GM21825 (cell line): ENCODE data around the gene ADAMTS6.

Source experiments
- ATAC-seq: cut with Tn5 transposase; IDR thresholded peaks from one replicate; pipeline ENCODE4 v1.9.1; 2021; ENCODE audit warnings: mild to moderate bottlenecking, moderate library complexity; ENCODE audit not compliant: unreplicated experiment

ADAMTS6 gene

DNA sequence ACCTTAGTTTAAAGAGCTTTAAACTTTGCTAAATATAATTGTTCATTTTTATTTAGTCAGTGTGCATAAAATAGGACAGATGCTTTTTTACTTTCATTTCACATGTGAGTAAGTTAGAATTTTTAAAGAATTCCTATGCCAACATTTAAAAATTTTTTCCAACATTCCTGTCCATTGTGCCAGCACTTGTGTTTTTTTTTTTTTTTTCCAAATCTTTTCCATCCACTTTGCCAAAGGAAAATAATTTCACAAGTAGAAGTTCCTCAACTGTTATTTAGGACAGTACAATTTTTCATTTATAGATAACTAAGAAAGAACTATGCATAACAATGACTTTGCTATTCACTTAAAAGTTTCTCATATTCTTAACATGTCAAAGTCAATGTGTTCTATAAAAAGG, 189.5 kb downstream of the ADAMTS6 start:
- no peak for ATAC-seq

DNA sequence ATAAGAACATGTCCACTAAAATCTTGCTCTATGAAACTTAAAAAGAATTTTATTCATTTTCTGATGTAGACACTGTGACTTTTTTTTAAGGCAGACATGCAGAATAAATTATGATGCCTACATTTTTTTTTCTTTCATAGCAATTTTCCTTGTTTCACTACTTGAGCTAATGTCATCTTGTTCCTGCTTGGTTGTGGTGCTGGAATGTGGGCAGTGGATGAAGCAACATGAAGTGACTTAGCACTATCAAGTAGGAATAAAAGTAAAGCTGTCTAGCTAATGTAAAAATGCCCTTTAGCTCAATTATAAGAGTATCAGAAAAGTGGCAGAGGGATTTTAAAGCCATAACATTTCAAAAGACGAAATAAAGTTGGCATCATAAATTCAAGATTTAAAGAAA, 191.0 kb downstream of the ADAMTS6 start:
- no peak for ATAC-seq

DNA sequence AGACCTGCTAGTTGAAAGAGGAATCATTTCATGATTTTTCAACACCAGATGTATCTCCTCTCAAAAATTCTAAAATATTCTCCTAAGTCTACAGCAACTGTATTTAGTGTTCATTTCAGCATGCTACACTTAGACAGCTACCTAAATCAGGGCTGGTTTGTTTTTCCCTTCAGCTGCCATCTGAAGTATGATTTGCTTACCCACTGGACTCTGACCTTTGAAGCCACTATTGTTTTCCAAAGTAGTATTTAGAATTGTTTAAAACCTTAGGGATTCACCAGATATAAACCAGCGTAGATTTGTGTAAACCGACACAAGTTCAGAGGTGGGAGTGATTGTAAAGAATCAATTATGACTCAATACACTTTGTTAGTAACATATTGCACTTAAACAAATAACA, 193.1 kb downstream of the ADAMTS6 start:
- ATAC-seq, result no peak

DNA sequence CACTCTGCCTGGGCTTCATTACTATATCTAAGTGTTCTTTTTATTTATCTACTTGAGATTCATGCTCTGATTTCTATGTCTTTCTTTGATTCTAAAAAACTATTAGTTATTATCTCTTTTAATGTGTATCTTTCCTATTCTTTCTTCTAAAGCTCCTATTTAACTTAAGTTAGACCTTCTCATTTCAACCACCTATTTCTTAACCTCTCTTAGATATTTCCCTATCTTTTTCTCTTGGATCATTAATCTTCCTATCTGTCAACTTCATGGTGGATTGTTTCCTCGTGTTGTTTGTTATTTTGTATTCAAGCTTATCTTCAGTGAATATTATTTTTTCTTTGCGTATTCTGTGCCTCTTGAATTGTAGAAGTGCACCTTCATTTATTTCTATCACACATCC, 202.1 kb downstream of the ADAMTS6 start:
- no peak for ATAC-seq

DNA sequence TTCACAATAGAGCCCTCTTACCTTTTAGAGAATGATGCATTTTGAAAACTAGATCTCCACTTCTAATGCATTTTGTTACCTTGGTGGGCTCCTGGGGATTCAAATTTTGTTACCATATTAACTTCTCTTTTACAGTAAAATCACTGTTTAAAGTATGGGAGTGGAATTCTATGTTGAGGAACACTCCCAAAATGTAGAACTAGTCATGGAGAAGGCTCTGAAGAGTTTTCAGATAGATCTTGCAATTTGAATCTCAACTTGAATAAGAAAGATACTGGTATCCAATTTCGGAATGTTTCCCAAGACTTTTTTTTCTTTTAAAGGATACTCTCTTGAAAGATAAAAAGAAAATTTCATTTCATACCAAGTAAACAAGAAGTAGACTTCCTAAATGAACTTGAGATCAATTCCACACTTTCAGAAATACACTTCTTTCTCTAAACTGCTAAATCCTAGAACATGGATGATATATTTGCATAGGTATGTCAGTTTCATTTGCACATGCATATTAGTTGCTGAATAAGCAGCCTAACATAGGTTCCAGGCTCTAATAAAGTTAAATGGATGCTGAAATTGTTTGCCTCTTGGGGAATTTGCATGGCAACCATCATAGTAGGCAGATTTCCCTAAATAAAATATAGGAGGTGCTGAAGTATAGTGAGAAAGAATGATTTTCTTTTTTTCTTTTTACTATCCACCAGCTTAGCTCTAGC, 205.4 kb downstream of the ADAMTS6 start:
- ATAC-seq, result no peak

DNA sequence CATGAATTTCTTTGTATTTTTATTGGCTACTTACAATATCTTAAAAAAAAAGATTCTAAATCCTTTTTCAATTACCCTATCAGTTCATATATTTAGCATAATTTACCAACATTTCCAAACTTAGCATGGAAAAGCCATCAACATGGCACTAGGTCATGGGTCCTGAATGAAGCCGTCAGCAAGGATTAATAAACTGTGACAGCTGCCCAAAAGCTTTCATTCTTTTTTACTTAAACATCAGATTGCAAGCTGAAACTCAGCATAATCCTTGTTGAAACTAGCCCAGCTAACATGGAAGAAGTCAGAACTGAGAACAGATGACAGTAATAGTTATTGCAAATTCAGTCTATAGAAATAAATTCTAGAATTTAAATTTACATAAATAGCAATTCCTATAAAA, 209.8 kb downstream of the ADAMTS6 start:
- no peak for ATAC-seq

DNA sequence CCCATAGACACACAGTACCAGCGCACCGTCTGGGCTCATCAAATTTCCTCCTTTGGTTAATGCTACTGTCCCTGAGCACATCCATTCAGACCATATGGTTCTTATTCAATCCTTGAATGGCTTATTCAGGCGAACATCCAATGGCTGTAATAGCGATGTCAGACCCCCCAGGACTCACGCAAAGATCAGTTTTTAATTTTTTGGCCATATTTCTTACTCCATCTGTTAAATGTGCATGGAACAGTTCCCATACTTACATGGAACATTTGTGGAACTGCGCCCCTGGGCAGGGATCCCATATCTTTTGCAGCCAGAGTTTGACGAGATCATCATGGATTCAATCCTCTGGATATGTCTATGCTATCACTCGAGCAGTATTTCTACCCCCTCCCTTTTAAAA, 213.2 kb downstream of the ADAMTS6 start:
- ATAC-seq, result no peak

DNA sequence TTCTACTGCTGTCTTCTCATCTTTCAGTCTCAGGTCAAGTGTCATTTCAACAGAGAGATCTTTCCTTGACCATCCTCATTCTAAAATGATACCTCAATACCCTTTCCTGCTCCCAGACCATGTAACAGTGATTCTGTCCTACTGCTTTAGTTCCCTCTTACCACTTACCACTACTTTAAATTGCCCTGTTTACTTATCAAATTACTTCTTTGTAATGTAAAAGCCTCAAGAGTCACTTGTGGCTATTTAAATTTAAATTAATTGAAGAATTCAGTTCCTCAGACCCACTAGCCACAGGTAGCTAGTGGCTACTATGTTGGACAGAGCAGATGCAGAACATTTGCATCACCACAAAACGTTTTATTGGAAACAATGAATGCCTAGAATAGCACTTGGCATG, 217.3 kb downstream of the ADAMTS6 start:
- ATAC-seq, result no peak

DNA sequence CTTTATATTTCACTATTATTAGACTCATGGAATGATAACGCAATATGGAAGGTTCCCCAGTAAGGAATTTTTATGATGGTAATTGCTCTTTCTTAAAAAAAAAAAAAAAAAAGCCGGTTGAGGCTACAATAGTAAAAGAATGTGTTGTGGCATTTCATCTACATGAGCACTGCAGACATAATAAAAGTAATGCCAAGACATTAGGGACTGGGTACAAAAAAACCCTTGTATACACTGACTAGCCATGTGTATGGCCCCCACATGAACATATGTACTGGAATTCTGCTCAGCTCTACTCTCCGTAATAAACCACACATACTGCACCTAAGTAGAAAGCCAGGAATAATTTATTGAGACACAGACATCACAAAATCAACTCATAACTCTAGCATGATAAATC, 218.4 kb downstream of the ADAMTS6 start:
- ATAC-seq, result no peak

DNA sequence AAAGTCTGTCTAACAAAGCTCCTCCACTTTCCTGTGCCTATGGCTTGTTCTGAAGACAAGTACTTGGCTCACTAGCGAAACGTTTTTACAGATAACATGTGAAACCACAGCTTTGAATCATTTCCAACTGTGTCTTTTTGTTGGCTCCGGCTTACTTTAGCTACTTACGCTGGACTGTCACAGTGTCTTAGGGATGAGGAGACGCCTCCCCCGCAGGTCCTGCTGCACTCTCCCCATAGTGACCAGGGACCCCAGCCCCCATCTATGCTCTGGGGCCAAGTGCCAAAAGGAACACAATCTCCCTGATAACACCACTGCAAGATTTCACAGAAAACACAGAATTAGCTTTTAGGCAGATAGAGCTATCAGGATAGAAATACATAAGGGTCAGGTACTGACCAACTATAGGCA, 219.1 kb downstream of the ADAMTS6 start:
- no peak for ATAC-seq

DNA sequence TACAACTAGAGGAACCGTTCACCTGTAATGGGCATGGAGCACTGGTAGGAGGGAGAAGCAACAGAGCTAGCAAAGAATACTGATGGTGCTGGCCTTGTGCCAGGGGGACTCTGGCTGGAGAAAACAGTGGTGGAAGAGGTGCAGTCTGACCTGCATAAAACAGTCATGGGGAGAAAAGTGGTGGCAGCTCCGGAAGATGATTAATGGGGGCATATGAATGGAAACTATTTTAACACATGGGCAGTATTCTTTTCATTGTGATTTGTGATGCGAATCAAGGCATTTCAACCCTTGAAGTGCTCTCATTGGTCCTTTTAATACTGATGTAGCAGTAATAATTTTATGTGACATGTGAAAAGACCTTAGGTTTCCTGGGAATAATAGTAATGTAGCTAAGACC, 219.6 kb downstream of the ADAMTS6 start:
- ATAC-seq, result no peak

DNA sequence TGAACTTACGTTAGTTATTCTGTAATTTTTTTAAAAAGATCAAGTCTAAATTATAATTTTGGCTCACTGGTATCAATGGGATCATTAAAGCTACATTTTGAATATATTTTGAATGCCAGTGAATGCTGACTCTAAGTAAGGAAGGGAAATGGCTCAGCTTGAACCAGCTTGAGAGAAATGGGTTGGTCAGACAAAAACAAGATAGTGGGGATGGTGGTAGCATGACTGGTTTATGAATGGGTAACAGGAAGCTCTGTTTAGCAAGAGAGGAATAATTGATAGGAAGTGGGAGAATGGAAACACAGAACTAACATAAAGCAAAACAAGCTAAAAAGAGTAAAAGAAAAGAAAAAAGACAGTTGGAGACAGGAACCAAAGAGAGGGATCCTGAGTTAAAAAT, 220.2 kb downstream of the ADAMTS6 start:
- ATAC-seq, result no peak

DNA sequence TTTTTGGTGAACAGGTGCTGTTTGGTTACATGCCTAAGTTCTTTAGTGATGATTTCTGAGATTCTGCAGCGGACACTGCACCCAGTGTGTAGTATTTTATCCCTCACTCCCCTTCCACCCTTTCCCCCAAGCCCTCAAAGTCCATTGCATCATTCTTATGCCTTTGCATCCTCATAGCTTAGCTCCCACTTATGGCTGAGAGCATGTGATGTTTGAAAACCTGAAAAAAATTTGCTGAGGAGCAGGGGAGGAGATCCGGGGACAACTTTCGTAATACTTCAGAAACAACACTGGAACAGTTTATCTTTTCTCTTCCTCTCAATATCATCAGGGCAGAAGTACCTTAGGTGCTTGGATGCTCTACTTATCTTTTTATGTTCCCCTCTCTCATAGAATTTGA, 226.4 kb downstream of the ADAMTS6 start:
- no peak for ATAC-seq

DNA sequence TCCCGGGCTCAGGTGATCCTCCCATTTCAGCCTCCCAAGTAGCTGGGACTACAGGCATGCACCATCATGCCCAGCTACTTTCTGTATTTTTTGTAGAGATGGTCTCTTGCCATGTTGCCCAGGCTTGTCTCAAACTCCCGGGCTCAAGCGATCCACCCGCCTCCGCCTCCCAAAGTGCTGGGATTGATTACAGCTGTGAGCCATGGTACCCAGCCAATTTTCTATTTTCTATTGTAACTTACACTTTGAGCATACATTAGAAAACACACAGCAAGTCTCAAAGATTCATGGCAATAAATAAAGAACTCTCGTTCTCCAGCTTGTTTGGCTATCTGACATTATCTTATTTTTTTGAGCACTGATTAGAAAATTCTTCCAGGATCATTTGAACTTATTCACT, 228.7 kb downstream of the ADAMTS6 start:
- no peak for ATAC-seq

DNA sequence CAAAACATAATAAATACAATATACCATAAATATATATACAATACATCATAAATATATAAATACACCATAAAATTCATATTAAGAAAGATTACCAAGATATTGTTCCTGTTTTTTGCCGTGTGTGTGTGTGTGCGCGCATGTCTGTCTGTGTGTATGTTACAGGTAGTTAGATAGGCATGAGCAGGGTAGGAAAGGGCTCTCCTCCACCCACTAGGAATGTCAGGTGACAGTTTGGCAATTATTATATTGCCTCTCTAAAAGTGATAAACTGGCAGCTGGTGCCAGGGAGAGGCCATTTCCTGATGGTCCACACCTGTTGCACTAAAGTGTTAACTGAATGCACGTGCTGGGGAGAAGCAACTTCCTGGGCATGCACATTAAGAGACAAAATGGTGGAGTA, 232.8 kb downstream of the ADAMTS6 start:
- ATAC-seq, result no peak

DNA sequence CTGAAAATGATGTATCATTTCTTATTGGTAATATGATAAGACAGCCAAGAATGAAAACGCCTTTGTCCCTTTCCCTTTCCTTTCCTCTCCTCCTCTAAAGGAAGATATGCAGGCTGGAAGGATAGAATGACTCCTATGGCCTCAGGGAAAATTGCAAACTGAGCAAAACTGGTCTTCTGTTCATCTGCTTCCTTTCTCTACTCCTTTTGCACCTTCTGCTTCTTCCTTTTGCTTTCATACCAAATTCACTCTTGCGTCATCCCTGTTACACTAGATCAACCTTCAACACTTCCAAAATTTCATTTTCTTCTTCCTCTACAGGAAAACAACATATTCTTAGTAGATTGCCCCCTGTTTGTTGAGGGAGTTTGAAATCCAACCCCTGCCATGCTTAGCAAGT, 234.1 kb downstream of the ADAMTS6 start:
- ATAC-seq, result no peak

DNA sequence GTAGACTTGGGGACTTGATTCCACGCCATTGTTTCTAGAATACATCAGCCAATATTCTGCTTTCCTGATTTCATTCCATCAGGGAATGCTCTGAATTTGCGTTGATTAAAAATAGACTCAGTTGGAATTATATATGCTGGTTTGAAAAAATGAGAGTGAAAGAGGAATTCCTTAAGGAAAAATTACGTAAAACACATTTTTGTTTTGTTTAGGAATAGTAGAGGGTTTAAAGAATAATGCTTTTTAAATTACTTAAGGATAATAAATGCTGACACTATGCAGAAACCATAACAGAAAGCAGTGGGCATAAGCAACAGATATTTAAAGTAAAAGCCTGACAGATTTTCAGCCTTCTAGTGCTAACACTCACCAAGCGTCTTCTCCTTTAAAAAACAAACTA, 235.0 kb downstream of the ADAMTS6 start:
- no peak for ATAC-seq

DNA sequence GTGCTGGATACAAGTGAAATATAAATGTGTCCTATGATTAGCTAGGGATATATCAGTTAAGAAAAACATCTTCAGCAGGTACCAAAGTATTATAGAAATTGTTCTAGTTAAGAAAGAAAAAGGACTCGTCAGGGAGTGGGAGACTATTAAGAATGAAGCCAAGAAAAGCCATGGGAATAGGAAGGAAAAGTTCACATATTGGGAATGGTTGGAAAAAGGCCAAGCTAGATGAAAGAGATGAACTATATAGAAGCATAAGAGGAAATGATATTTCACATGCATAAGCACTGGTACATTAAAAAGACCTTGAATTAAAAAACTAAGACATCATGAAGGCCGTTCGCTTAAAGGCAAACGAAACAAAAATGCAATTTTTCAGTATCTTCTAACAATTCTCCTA, 237.7 kb downstream of the ADAMTS6 start:
- no peak for ATAC-seq

DNA sequence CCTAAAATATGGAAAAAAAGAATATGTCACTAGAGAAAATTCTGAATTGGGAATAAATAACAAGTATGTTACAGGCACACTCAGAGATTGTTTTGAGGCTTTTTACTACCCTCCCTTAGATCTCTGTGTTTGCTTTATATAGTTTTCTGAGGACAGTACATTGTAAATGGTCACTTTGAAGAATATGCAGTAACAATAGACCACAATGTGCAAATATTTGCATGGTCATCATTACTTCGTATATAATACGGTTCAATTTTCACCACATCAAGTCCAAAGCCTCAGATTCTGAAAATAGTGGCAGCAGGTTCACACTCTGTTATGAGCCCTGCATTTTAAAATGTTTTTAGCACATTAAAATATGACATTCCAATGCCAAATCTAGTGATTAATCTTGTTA, 238.6 kb downstream of the ADAMTS6 start:
- ATAC-seq, result no peak

DNA sequence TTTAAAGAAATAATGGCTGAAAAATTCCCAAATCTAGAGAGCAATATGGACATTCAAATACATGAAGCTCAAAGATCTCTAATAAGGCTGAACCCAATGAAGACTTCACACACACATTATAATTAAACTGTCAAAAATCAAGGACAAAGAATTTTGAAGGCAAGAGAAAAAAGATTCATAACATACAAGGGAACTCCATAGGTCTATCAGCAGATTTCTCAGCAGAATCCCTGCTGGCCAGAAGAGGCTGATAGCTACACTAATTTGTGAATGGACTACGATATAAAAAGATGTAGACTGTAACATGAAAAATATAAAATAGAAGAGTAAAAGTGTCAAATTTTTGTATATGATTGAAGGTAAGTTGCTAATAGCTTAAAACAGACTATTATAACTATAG, 251.9 kb downstream of the ADAMTS6 start:
- ATAC-seq, result no peak

DNA sequence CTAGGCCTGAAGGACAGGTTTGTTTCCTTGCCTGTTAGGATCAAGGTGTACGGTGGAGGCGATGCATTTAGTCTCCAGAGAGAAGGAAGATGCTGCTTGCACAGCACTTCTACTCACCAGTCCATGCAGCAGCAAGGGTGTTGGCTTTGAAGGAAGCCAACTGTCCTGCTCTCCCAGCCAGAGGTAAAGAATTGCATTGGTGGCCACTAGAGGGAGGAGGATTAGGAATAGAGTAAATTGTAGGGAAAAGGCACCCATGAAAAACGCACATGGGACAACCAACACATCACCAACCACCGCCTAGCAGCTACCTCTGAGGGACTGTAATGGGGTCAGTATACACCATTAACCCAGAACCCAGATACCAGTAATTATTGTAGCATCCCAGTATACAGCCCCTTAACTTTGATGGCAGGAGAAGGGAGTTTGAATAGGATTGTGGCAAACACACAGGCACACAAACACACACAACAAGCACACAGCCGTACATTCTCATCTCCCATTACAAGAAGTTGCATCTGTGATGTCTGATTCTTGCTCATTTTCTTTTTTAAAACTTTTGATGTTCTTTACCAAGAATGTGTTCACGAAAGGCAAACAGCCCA, 267.7 kb downstream of the ADAMTS6 start:
- no peak for ATAC-seq

DNA sequence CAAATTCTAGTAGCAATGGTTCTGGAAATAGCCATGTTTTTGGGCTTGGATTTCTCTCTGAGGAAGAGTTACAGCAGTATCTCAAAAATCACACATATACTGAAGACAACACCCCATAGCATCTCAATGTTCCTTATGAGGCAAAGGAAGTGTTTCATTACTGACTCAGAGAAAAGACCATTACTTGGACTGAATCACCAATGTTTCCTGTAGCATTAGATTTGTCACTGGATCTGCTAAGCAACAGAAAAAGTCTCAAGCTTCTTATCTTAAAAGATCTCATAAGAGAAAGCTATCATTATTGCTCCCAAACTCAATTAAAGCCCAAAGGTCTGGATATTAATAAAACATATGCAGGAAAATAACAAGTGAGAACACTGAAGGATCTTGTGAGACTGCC, 272.4 kb downstream of the ADAMTS6 start:
- ATAC-seq, result no peak

DNA sequence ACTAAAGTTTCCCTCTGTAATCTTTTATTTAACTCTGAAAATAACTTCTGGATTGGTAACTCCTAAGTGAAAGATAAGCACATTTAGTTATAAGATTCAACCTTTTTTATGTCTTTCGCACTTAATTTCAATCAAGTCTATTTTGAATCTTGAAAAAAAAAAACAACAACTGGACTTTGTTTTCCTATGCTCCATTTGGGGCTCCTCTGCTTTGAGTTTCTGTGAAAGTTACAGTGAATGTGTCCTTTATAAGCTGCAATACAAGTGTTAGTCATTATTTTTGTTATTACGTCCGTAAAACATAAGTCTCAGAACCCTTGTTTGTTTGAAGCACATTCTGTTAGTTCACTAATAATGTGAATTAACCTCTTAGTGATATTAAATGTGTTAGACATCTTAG, 276.8 kb downstream of the ADAMTS6 start:
- ATAC-seq, result no peak
